GM12875 (cell line): Measurements from ENCODE around the gene HTR3A.

Experiments
- H3K4me3 ChIP-seq: one replicate; pipeline ENCODE4 v1.5.1; 2011; ENCODE audit warnings: low read depth, low read length, control low read depth
- TF ChIP-seq, protein P1 (sequence below): IDR thresholded peaks from 2 replicates; pipeline ENCODE4 v1.5.1; 2011; ENCODE audit warnings: low read depth, mild to moderate bottlenecking, control low read depth, inconsistent platforms, low read length, moderate library complexity, borderline replicate concordance; ENCODE audit not compliant: insufficient read depth

Gene HTR3A

GRCh38 chr11:113954235-113954634 is 20.7 kb upstream of the HTR3A start:
- H3K4me3 ChIP-seq, result no peak overlapping the region
- TF ChIP-seq, protein P1, sequence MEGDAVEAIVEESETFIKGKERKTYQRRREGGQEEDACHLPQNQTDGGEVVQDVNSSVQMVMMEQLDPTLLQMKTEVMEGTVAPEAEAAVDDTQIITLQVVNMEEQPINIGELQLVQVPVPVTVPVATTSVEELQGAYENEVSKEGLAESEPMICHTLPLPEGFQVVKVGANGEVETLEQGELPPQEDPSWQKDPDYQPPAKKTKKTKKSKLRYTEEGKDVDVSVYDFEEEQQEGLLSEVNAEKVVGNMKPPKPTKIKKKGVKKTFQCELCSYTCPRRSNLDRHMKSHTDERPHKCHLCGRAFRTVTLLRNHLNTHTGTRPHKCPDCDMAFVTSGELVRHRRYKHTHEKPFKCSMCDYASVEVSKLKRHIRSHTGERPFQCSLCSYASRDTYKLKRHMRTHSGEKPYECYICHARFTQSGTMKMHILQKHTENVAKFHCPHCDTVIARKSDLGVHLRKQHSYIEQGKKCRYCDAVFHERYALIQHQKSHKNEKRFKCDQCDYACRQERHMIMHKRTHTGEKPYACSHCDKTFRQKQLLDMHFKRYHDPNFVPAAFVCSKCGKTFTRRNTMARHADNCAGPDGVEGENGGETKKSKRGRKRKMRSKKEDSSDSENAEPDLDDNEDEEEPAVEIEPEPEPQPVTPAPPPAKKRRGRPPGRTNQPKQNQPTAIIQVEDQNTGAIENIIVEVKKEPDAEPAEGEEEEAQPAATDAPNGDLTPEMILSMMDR, result no peak

GRCh38 chr11:113956986-113957385 is 17.9 kb upstream of the HTR3A start:
- no peak overlapping the region for H3K4me3 ChIP-seq
- TF ChIP-seq, protein P1, result no peak

GRCh38 chr11:113960702-113961330 is 14.1 kb upstream of the HTR3A start:
- no peak overlapping the region for H3K4me3 ChIP-seq

GRCh38 chr11:113967361-113967760 is 7.5 kb upstream of the HTR3A start:
- TF ChIP-seq, protein P1, result no peak

More at GRCh38 chr11:113960702-113961330, 14.1 kb upstream of the HTR3A start:
- TF ChIP-seq, protein P1, result no peak

GRCh38 chr11:113971506-113972195 is 3.3 kb upstream of the HTR3A start:
- TF ChIP-seq, protein P1, result no peak
- no peak overlapping the region for H3K4me3 ChIP-seq

More at GRCh38 chr11:113967361-113967760, 7.5 kb upstream of the HTR3A start:
- no peak overlapping the region for H3K4me3 ChIP-seq

GRCh38 chr11:113977071-113977490 is 2.2 kb downstream of the HTR3A start:
- TF ChIP-seq, protein P1, result no peak
- H3K4me3 ChIP-seq, result no peak overlapping the region

- TF ChIP-seq, protein P1, result no peak
Observed at GRCh38 chr11:113977701-113978100, 2.8 kb downstream of the HTR3A start.

More at GRCh38 chr11:113977701-113978100, 2.8 kb downstream of the HTR3A start:
- no peak overlapping the region for H3K4me3 ChIP-seq
